ENCODE measurements around the gene CYP2C8. TPM values are rescaled to one million over a fixed set of nuclear protein-coding genes. Genes with fewer than 3 reads are reported as not detected.
"Not testable (repeated sequence)": the region's sequence is repeated elsewhere in the genome, so short reads cannot be mapped to it uniquely, and the experiment has no call there.

CYP2C8 gene
- total RNA-seq (3.7 and 4.1 TPM in 2 replicates), polyA plus RNA-seq (1.5 and 2.2 TPM in 2 replicates)

DNA sequence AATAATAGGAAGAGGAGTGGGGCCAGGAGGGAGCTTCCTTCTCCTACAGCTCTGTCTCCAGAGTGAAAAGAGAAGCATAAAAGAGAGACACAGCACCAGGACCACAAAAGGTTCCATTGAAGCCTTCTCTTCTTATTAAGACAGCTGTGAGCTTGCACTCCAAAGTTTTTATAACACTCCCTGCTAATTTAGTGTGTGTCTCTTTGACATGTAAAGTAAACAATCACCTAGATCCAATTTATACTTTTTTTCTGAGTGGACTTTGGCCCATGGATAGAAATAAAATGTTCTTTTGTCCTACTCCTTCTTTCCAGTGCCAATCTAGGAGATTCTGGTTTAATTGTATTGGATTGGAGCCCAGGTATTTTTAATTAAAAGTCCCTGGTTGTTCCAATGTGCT lies at the start of gene CYP2C8:
Gene CYP2C8 (minus strand): TSS at position 212 of the 400 bp plus-strand sequence. CDS start 95 bp downstream, at position 117.
- Histone ChIP-seq H3K4me3 (no peak within 1 kb of the TSS), H3K27me3 (no peaks in the 10 kb centered on the region), H3K27ac (no peak within 1 kb of the TSS)

DNA sequence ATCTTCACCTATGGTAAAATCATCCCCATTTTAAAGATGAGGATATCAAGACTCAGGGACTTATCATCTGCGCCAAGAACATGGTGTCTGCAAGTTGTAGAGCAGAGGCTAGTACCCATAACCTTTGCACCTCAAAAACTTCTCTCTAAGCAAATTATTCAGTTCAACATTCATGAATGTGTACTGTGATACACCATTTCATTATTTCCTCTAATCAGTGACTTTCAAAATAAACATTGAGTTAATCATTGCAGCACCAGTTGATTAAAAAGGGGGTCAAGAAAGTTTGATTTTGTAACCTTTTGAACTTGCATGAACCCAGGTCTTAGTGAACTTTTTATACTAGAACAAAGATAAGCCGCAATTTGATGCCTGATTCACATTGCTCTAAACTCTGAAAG lies 47.6 kb upstream of the CYP2C8 start:
- H3K27me3 ChIP-seq, result no peaks in the 10 kb centered on the region
- 50% methylated on average over 2 of the region's 2 CpGs for WGBS (ENCODE audit: low lambda C conversion rate, missing lambda C conversion rate)
- no peaks in the 10 kb centered on the region for H3K79me2 ChIP-seq
- no peak for DNase-seq (ENCODE audit: low spot score)
- peaks cover 9% of the 10 kb centered on the region for H3K9me3 ChIP-seq (ENCODE audit: low read depth)
- no peak overlapping the region for H3K4me2 ChIP-seq
- TF ChIP-seq, protein P1, sequence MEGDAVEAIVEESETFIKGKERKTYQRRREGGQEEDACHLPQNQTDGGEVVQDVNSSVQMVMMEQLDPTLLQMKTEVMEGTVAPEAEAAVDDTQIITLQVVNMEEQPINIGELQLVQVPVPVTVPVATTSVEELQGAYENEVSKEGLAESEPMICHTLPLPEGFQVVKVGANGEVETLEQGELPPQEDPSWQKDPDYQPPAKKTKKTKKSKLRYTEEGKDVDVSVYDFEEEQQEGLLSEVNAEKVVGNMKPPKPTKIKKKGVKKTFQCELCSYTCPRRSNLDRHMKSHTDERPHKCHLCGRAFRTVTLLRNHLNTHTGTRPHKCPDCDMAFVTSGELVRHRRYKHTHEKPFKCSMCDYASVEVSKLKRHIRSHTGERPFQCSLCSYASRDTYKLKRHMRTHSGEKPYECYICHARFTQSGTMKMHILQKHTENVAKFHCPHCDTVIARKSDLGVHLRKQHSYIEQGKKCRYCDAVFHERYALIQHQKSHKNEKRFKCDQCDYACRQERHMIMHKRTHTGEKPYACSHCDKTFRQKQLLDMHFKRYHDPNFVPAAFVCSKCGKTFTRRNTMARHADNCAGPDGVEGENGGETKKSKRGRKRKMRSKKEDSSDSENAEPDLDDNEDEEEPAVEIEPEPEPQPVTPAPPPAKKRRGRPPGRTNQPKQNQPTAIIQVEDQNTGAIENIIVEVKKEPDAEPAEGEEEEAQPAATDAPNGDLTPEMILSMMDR (IDR thresholded peaks at IDR 0.05; ENCODE audit: poor library complexity), result no peak
- no peak for TF ChIP-seq EZH2phosphoT487 (IDR thresholded peaks at IDR 0.05; ENCODE audit: low read depth, severe bottlenecking, unreplicated experiment)
- TF ChIP-seq EZH2 (IDR thresholded peaks at IDR 0.05; ENCODE audit: borderline replicate concordance), result no peak
- H2AFZ ChIP-seq, result no peak overlapping the region
- H3K9me2 ChIP-seq (replicated peaks; ENCODE audit: insufficient read depth), result no peaks in the 10 kb centered on the region
- no peaks in the 10 kb centered on the region for H3K36me3 ChIP-seq (replicated peaks; ENCODE audit: insufficient read depth, low read depth)
- H4K20me1 ChIP-seq (ENCODE audit: insufficient read depth, poor library complexity, severe bottlenecking), result no peaks in the 10 kb centered on the region
- no peak overlapping the region for H3K4me3 ChIP-seq
- no peaks in the 10 kb centered on the region for H3K4me1 ChIP-seq (ENCODE audit: insufficient read depth)
- H3K27ac ChIP-seq, result no peak overlapping the region

More for the DNA sequence above, at the start of gene CYP2C8:
- Histone ChIP-seq H3K79me2 (no peaks in the 10 kb centered on the region), H3K4me2 (no peak within 1 kb of the TSS), H3K9me2 (replicated peaks; ENCODE audit: insufficient read depth) (no peaks in the 10 kb centered on the region), H3K9me3 (ENCODE audit: low read depth) (no peaks in the 10 kb centered on the region), H3K36me3 (replicated peaks; ENCODE audit: insufficient read depth, low read depth) (no peaks in the 10 kb centered on the region), H2AFZ (no peak within 1 kb of the TSS), H4K20me1 (ENCODE audit: insufficient read depth, poor library complexity, severe bottlenecking) (no peaks in the 10 kb centered on the region), H3K4me1 (ENCODE audit: insufficient read depth) (no peaks in the 10 kb centered on the region)
- DNase-seq (ENCODE audit: low spot score), result no peak
- TF ChIP-seq, protein P1 (IDR thresholded peaks at IDR 0.05; ENCODE audit: poor library complexity), result no peak
- TF ChIP-seq EZH2 (IDR thresholded peaks at IDR 0.05; ENCODE audit: borderline replicate concordance) (no peak), EZH2phosphoT487 (IDR thresholded peaks at IDR 0.05; ENCODE audit: low read depth, severe bottlenecking, unreplicated experiment) (no peak)

DNA sequence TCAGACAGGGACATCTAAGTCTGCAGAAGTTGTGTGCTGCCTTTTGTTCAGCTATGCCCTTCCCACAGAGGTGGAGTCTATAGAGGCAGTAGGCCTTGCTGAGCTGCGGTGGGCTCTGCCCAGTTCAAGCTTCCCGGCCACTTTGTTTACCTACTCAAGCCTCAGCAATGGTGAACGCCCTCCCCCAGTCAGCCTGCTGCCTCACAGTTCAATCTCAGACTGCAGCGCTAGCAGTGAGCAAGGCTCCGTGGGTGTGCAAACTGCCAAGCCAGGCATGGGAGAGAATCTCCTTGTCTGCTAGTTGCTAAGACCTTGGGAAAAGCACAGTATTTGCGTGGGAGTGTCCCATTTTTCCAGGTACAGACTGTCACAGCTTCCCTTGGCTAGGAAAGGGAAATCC lies 41.5 kb upstream of the CYP2C8 start:
- H3K4me2 ChIP-seq; H3K79me2 ChIP-seq; H3K4me3 ChIP-seq; H3K27ac ChIP-seq; H4K20me1 ChIP-seq (ENCODE audit: insufficient read depth, poor library complexity, severe bottlenecking); H2AFZ ChIP-seq; DNase-seq (ENCODE audit: low spot score); H3K9me3 ChIP-seq (ENCODE audit: low read depth); H3K36me3 ChIP-seq (replicated peaks; ENCODE audit: insufficient read depth, low read depth); H3K27me3 ChIP-seq; H3K9me2 ChIP-seq (replicated peaks; ENCODE audit: insufficient read depth); H3K4me1 ChIP-seq (ENCODE audit: insufficient read depth): not testable (repeated sequence)
- WGBS (ENCODE audit: low lambda C conversion rate, missing lambda C conversion rate), result 92% methylated on average over 5 of the region's 6 CpGs

DNA sequence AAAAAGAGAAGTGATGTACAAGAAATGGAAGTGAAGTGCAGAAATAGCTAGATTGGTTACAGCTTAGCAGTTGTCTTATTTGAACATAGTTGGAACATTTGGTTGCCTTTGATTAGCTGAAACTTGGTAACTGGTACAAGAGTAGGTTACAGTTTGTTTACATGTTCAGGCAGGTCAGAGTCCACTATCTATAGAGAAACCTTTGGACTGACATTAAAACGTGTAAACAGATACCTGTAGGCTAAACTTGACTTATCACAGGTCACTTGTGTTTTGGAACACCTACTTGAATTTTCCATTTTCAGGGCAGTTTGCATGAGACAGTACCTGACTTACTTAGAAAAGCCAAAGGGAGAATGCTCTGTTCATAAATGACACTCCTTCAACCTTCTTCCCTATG lies 28.5 kb upstream of the CYP2C8 start:
- WGBS (ENCODE audit: low lambda C conversion rate, missing lambda C conversion rate), result 29% methylated on average over 1 of the region's 1 CpG
- peak overlapping the region; percentile 46 for H3K27ac ChIP-seq
- peak; percentile 10 for DNase-seq (ENCODE audit: low spot score)

More for the DNA sequence above, 28.5 kb upstream of the CYP2C8 start:
- H3K4me1 ChIP-seq (ENCODE audit: insufficient read depth), result no peaks in the 10 kb centered on the region
- no peak for TF ChIP-seq EZH2 (IDR thresholded peaks at IDR 0.05; ENCODE audit: borderline replicate concordance)
- TF ChIP-seq, protein P1 (IDR thresholded peaks at IDR 0.05; ENCODE audit: poor library complexity), result no peak
- TF ChIP-seq EZH2phosphoT487 (IDR thresholded peaks at IDR 0.05; ENCODE audit: low read depth, severe bottlenecking, unreplicated experiment), result no peak
- no peak overlapping the region for H3K4me3 ChIP-seq
- H3K9me3 ChIP-seq (ENCODE audit: low read depth), result peaks cover 4% of the 10 kb centered on the region
- H3K27me3 ChIP-seq, result no peaks in the 10 kb centered on the region
- no peak overlapping the region for H2AFZ ChIP-seq
- no peak overlapping the region for H3K4me2 ChIP-seq
- H3K9me2 ChIP-seq (replicated peaks; ENCODE audit: insufficient read depth), result no peaks in the 10 kb centered on the region
- no peaks in the 10 kb centered on the region for H3K79me2 ChIP-seq
- no peaks in the 10 kb centered on the region for H4K20me1 ChIP-seq (ENCODE audit: insufficient read depth, poor library complexity, severe bottlenecking)
- H3K36me3 ChIP-seq (replicated peaks; ENCODE audit: insufficient read depth, low read depth), result no peaks in the 10 kb centered on the region
